Measurements from ENCODE around the gene RAPGEF1. TPM values are rescaled to one million over a fixed set of nuclear protein-coding genes. Genes with fewer than 3 reads are reported as not detected.
A peak's percentile ranks its signal among the peaks of the same experiment; 100 is the strongest.
"Not testable (repeated sequence)": the region's sequence is repeated elsewhere in the genome, so short reads cannot be mapped to it uniquely, and the experiment has no call there.

RAPGEF1 gene
- polyA plus RNA-seq, 2 of the 4 experiments (the other 2 are of a cell fraction): 21.6 to 27.7 TPM

GRCh38 chr9:131712151-131712716, 27.6 kb downstream of the RAPGEF1 start:
- 89% methylated on average over 10 of the region's 10 CpGs for WGBS (ENCODE audit: missing lambda C conversion rate)
- no peak overlapping the region for H3K4me3 ChIP-seq
- POLR2A ChIA-PET: no interaction called here
- ATAC-seq: no peak
- H3K27ac ChIP-seq: no peak overlapping the region
- FAIRE-seq: no peak
- CTCF ChIA-PET: interaction anchor here (1.1 to 7.3 kb wide), 4 partner anchors 19 to 121 kb away, joined by 3 to 53 read pairs (median 7); partner anchors contain the start of gene RAPGEF1
- no peaks in the 10 kb centered on the region for H3K9me3 ChIP-seq
- peaks cover 54% of the 10 kb centered on the region for H3K4me1 ChIP-seq
- H3K4me2 ChIP-seq: no peak overlapping the region
- no peak for DNase-seq (ENCODE audit: low read depth in 1 of 2, low spot score in 1 of 2)
- TF ChIP-seq ZSCAN20 (CRISPR knock-in tag; IDR thresholded peaks at IDR 0.05) (no peak), HOXB5 (CRISPR knock-in tag; IDR thresholded peaks at IDR 0.05) (no peak), CHD4 (IDR thresholded peaks at IDR 0.05; ENCODE audit: borderline replicate concordance) (no peak), EHMT2 (IDR thresholded peaks at IDR 0.05; ENCODE audit: low read depth) (no peak), HMGXB4 (CRISPR knock-in tag; IDR thresholded peaks at IDR 0.05; ENCODE audit: borderline replicate concordance) (no peak), NR3C1 (IDR thresholded peaks at IDR 0.05) (no peak), RCOR1 (IDR thresholded peaks at IDR 0.05; ENCODE audit: low read depth, low read length) (no peak), JUNB (IDR thresholded peaks at IDR 0.05) (no peak)

DNA sequence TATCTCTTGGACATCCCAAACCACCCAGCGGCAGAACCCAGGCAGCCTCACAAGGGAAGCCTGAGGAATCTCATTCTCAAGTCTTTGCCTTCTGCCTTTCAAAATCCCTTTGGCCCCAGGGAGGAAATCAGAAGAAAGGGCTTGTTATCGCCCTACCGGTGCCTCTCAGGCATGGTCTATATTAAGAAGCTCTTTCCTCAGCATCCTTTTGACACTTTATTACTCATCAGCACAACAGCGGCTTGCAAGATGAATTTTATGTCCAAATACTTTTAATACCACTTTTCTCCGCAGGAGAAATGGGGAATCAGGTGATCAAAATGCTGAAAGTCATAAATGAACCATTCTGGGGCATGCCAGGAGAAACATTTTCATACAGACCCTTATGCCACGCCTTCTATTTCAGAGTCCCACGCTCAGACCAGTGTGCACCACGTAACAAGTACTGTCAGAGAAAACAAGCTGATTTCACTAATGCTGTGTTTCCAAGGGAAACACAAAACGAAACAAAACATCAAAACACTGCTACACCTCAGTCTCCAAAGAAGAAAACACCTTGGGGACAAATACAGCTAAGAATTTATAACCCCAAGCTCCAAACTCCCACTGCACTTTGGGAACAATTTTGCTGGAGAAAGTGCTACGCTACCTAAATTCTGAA, 30.0 kb downstream of the RAPGEF1 start:
- POLR2A ChIA-PET: no interaction called here
- H3K4me1 ChIP-seq: peaks cover 74% of the 10 kb centered on the region
- ATAC-seq (no peak), DNase-seq (ENCODE audit: low read depth in 1 of 2, low spot score in 1 of 2) (no peak), FAIRE-seq (no peak)
- H3K9me3 ChIP-seq: no peaks in the 10 kb centered on the region
- no peak overlapping the region for H3K4me3 ChIP-seq
- CTCF ChIA-PET: interaction anchor here (0.6 to 7.3 kb wide), 9 partner anchors 13 to 354 kb away, joined by 3 to 53 read pairs (median 4); partner anchors contain the start of gene RAPGEF1
- TF ChIP-seq ZSCAN20 (CRISPR knock-in tag; IDR thresholded peaks at IDR 0.05) (no peak), FOXS1 (CRISPR knock-in tag; IDR thresholded peaks at IDR 0.05) (no peak), NPAS2 (CRISPR knock-in tag; IDR thresholded peaks at IDR 0.05; ENCODE audit: borderline replicate concordance) (no peak), HDAC2 (IDR thresholded peaks at IDR 0.05) (no peak), RAD21 (conservative IDR thresholded peaks at IDR 0.05 in 1 of 2, IDR thresholded peaks at IDR 0.05 in 1 of 2) (no peak), EP300 (IDR thresholded peaks at IDR 0.05) (no peak), FOSL2 (IDR thresholded peaks at IDR 0.05) (no peak), FOSL2 (CRISPR knock-in tag; IDR thresholded peaks at IDR 0.05) (no peak), TP53 (CRISPR knock-in tag; IDR thresholded peaks at IDR 0.05) (no peak), JUNB (IDR thresholded peaks at IDR 0.05) (no peak), TFCP2L1 (CRISPR knock-in tag; IDR thresholded peaks at IDR 0.05) (no peak), CBX2 (IDR thresholded peaks at IDR 0.05; ENCODE audit: borderline replicate concordance, low read depth) (no peak), NR3C1 (IDR thresholded peaks at IDR 0.05) (no peak), ESRRA (IDR thresholded peaks at IDR 0.05; ENCODE audit: borderline replicate concordance, low read length) (no peak), KDM5A (IDR thresholded peaks at IDR 0.05) (no peak)
- WGBS (ENCODE audit: missing lambda C conversion rate): 77% methylated on average over 10 of the region's 10 CpGs
- H3K4me2 ChIP-seq: peak overlapping the region; percentile 22; the same call in 1 of the 3 replicates
- H3K27ac ChIP-seq: peak overlapping the region in 1 of 2 experiments; percentile 84; a peak in 4 of 6 replicates

- H3K4me3 ChIP-seq; FAIRE-seq; POLR2A ChIA-PET; DNase-seq (ENCODE audit: low read depth in 1 of 2, low spot score in 1 of 2); ATAC-seq; H3K9me3 ChIP-seq: not testable (repeated sequence)
- H3K4me1 ChIP-seq: peaks cover 74% of the 10 kb centered on the region
- CTCF ChIA-PET: interaction anchor here (1.0 to 7.3 kb wide), 6 partner anchors 13 to 71 kb away, joined by 3 to 53 read pairs (median 4); partner anchors contain the start of gene RAPGEF1
- H3K27ac ChIP-seq: peak overlapping the region; percentile 70 to 84; a peak in 5 of 6 replicates
- H3K4me2 ChIP-seq: peak overlapping the region; percentile 22; the same call in 1 of the 3 replicates
- 91% methylated on average over 14 of the region's 14 CpGs for WGBS (ENCODE audit: missing lambda C conversion rate)
These were observed 30.7 kb downstream of the RAPGEF1 start for GRCh38 chr9:131709010-131709770.
